ENCODE measurements around the gene CYP24A1. TPM values are rescaled to one million over a fixed set of nuclear protein-coding genes. Genes with fewer than 3 reads are reported as not detected.

Gene CYP24A1
- total RNA-seq, 1 donor from 2014 or later, result not detected

- H3K4me1 Mint-ChIP-seq, result peaks cover 19% of the 10 kb centered on the region
- Histone ChIP-seq H3K27ac (no peak overlapping the region), H3K9me3 (ENCODE audit: low read depth) (no peaks in the 10 kb centered on the region), H3K9ac (no peak overlapping the region), H3K4me2 (no peak overlapping the region), H2AFZ (replicated peaks) (no peak overlapping the region), H3K4me3 (no peak overlapping the region), H3K27me3 (peaks cover 57% of the 10 kb centered on the region), H3K79me2 (ENCODE audit: low read depth) (no peaks in the 10 kb centered on the region), H3K4me1 (peaks cover 13% of the 10 kb centered on the region), H4K20me1 (ENCODE audit: low read depth) (no peaks in the 10 kb centered on the region), H3K36me3 (no peaks in the 10 kb centered on the region), H3F3A (ENCODE audit: low read depth) (peaks cover 7% of the 10 kb centered on the region)
- TF ChIP-seq CTCF (IDR thresholded peaks at IDR 0.05) (no peak), EZH2 (IDR thresholded peaks at IDR 0.05) (no peak), EZH2phosphoT487 (IDR thresholded peaks at IDR 0.05) (no peak)
- peaks cover 41% of the 10 kb centered on the region for H3K27me3 Mint-ChIP-seq (ENCODE audit: insufficient read depth, low read depth)
- H3K27ac Mint-ChIP-seq, result no peak overlapping the region
- H3K9me3 Mint-ChIP-seq, result no peaks in the 10 kb centered on the region
- DNase-seq (ENCODE audit: low spot score), result no peak
- H3K36me3 Mint-ChIP-seq, result no peaks in the 10 kb centered on the region
- H3K4me3 Mint-ChIP-seq, result no peak overlapping the region
Observed at GRCh38 chr20:54176610-54177009, 2.8 kb upstream of the CYP24A1 start.

GRCh38 chr20:54174457-54175175 is 830 bp upstream of the CYP24A1 start:
- no peak overlapping the region for H3K27ac Mint-ChIP-seq
- H3K4me1 ChIP-seq, result peaks cover 13% of the 10 kb centered on the region
- no peaks in the 10 kb centered on the region for H3K36me3 Mint-ChIP-seq

GRCh38 chr20:54172856-54173652 is 732 bp downstream of the CYP24A1 start:
- H3K4me3 Mint-ChIP-seq, result peak overlapping the region; percentile 88
- H3K9ac ChIP-seq, result no peak overlapping the region
- H3K36me3 ChIP-seq, result no peaks in the 10 kb centered on the region
- peaks cover 23% of the 10 kb centered on the region for H3K4me1 Mint-ChIP-seq
- no peaks in the 10 kb centered on the region for H4K20me1 ChIP-seq (ENCODE audit: low read depth)
- H3K36me3 Mint-ChIP-seq, result no peaks in the 10 kb centered on the region
- peak; percentile 73 for DNase-seq (ENCODE audit: low spot score)
- peak overlapping the region; percentile 42 for H3K4me3 ChIP-seq
- no peaks in the 10 kb centered on the region for H3K9me3 Mint-ChIP-seq
- peaks cover 90% of the 10 kb centered on the region for H3K27me3 ChIP-seq
- no peak overlapping the region for H3K27ac Mint-ChIP-seq
- TF ChIP-seq EZH2 (IDR thresholded peaks at IDR 0.05) (peak; percentile 92), EZH2phosphoT487 (IDR thresholded peaks at IDR 0.05) (peak; percentile 94), CTCF (IDR thresholded peaks at IDR 0.05) (no peak)
- peaks cover 7% of the 10 kb centered on the region for H3F3A ChIP-seq (ENCODE audit: low read depth)
- H3K27me3 Mint-ChIP-seq (ENCODE audit: insufficient read depth, low read depth), result peaks cover 50% of the 10 kb centered on the region
- peak overlapping the region; percentile 75 for H3K4me2 ChIP-seq
- H3K27ac ChIP-seq, result no peak overlapping the region
- H3K9me3 ChIP-seq (ENCODE audit: low read depth), result no peaks in the 10 kb centered on the region
- peak overlapping the region; percentile 63 for H2AFZ ChIP-seq (replicated peaks)
- no peaks in the 10 kb centered on the region for H3K79me2 ChIP-seq (ENCODE audit: low read depth)
- peaks cover 13% of the 10 kb centered on the region for H3K4me1 ChIP-seq

More at GRCh38 chr20:54174457-54175175, 830 bp upstream of the CYP24A1 start:
- Mint-ChIP-seq H3K4me1 (peaks cover 23% of the 10 kb centered on the region), H3K9me3 (no peaks in the 10 kb centered on the region), H3K27me3 (ENCODE audit: insufficient read depth, low read depth) (peaks cover 48% of the 10 kb centered on the region), H3K4me3 (peak overlapping the region; percentile 83)
- Histone ChIP-seq H4K20me1 (ENCODE audit: low read depth) (no peaks in the 10 kb centered on the region), H3F3A (ENCODE audit: low read depth) (peaks cover 7% of the 10 kb centered on the region), H3K4me2 (peak overlapping the region; percentile 75), H3K27ac (no peak overlapping the region), H3K79me2 (ENCODE audit: low read depth) (no peaks in the 10 kb centered on the region), H3K36me3 (no peaks in the 10 kb centered on the region), H3K27me3 (peaks cover 77% of the 10 kb centered on the region), H3K9me3 (ENCODE audit: low read depth) (no peaks in the 10 kb centered on the region), H3K4me3 (peak overlapping the region; percentile 42), H3K9ac (no peak overlapping the region), H2AFZ (replicated peaks) (peak overlapping the region; percentile 13)
- DNase-seq (ENCODE audit: low spot score), result peak; percentile 19
- TF ChIP-seq EZH2phosphoT487 (IDR thresholded peaks at IDR 0.05), result no peak
- peak; percentile 40 for TF ChIP-seq EZH2 (IDR thresholded peaks at IDR 0.05)

Data from neural progenitor cell (in vitro differentiated cells).